GM21447 (cell line): ENCODE data around the gene KLKB1.
"Not testable (repeated sequence)": the region's sequence is repeated elsewhere in the genome, so short reads cannot be mapped to it uniquely, and the experiment has no call there.

Source experiments
- ATAC-seq: cut with Tn5 transposase; IDR thresholded peaks from one replicate; pipeline ENCODE4 v1.9.1; 2021; ENCODE audit not compliant: unreplicated experiment

The KLKB1 gene

GRCh38 chr4:186226521-186227189 lies 652 bp upstream of the KLKB1 start:
- ATAC-seq = no peak

GRCh38 chr4:186227744-186228513 lies 622 bp downstream of the KLKB1 start:
- ATAC-seq = no peak

GRCh38 chr4:186228514-186228894 lies 1.2 kb downstream of the KLKB1 start:
- ATAC-seq = no peak

- no peak for ATAC-seq
These were observed 7.1 kb downstream of the KLKB1 start for GRCh38 chr4:186234367-186234766.

- ATAC-seq = no peak
These were observed 8.8 kb downstream of the KLKB1 start for GRCh38 chr4:186236126-186236525.

GRCh38 chr4:186240452-186240847 lies 13.1 kb downstream of the KLKB1 start:
- no peak for ATAC-seq

GRCh38 chr4:186240848-186241491 lies 13.7 kb downstream of the KLKB1 start:
- ATAC-seq = no peak

- no peak for ATAC-seq
These were observed 14.3 kb downstream of the KLKB1 start for GRCh38 chr4:186241616-186242015.

- ATAC-seq = not testable (repeated sequence)
These were observed 14.7 kb downstream of the KLKB1 start for GRCh38 chr4:186242031-186242430.

GRCh38 chr4:186243331-186243730 lies 16.0 kb downstream of the KLKB1 start:
- ATAC-seq = no peak

GRCh38 chr4:186244835-186245234 lies 17.5 kb downstream of the KLKB1 start:
- ATAC-seq = no peak

- ATAC-seq = not testable (repeated sequence)
These were observed 19.9 kb downstream of the KLKB1 start for GRCh38 chr4:186247062-186247752.

- no peak for ATAC-seq
These were observed 21.3 kb downstream of the KLKB1 start for GRCh38 chr4:186248643-186249042.

GRCh38 chr4:186249785-186250754 lies 22.8 kb downstream of the KLKB1 start:
- no peak for ATAC-seq

GRCh38 chr4:186250760-186251159 lies 23.5 kb downstream of the KLKB1 start:
- ATAC-seq = no peak

GRCh38 chr4:186255122-186255521 lies 27.8 kb downstream of the KLKB1 start:
- ATAC-seq = no peak

GRCh38 chr4:186258216-186258811 lies 31.0 kb downstream of the KLKB1 start:
- no peak for ATAC-seq

- no peak for ATAC-seq
These were observed 32.8 kb downstream of the KLKB1 start for GRCh38 chr4:186260117-186260503.

GRCh38 chr4:186260504-186261448 lies 33.5 kb downstream of the KLKB1 start:
- ATAC-seq = no peak
